Measurements from ENCODE around the gene ZHX3.
A peak's percentile ranks its signal among the peaks of the same experiment; 100 is the strongest.

DNA sequence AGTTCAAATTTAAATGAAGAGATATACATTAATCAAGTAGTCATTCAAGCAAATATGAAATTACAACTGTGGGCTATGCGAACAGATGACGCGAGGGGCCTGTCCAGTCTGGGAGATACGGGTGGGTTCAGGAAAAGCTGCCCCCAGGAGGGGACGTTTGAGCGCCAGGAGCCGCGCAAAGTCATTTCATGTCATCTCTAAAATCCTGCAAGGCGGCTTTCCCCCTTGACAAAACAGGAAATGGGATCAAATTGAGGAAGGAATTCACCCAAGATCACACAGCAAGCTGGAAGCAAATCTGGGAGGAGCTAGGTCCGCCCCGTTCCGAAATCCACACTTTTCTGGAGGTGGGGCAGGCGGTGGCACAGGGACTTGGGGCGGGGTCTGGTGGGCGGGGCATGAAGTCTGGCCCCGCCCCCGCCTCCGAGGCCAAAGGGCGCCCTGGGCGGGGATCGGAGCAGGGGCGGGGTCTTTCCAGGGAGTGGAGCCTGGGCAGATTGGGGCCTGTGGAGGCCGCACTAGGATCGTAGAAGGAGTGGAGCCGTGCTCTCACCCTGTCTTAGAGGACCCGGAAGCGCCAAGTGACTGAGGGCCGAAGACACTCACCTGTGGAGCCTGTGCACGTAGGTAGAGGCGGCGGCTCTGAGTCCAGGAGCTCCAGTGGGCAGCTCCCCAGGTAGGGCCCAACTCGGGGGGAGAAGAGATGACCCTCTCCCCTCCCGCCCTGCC, 23.0 kb upstream of the ZHX3 start, which contains the start of gene LPIN3:
- TF ChIP-seq ARNT (IDR thresholded peaks at IDR 0.05) (no peak), ZNF224 (CRISPR knock-in tag; IDR thresholded peaks at IDR 0.05) (no peak), GABPA (tag; conservative IDR thresholded peaks at IDR 0.05; ENCODE audit: low read depth) (peak; percentile 30; the same call in 1 of the 2 replicates), CBX2 (IDR thresholded peaks at IDR 0.05; ENCODE audit: insufficient read depth, low read length, poor library complexity, severe bottlenecking) (no peak), ZNF57 (CRISPR knock-in tag; IDR thresholded peaks at IDR 0.05) (no peak), FOS (IDR thresholded peaks at IDR 0.05; ENCODE audit: extremely low read depth, insufficient read length) (no peak), CBFB (CRISPR knock-in tag; IDR thresholded peaks at IDR 0.05) (no peak), YY1 (IDR thresholded peaks at IDR 0.05; ENCODE audit: borderline replicate concordance in 1 of 3, control insufficient read depth in 1 of 3, extremely low read depth in 1 of 3, insufficient read depth in 3 of 3, insufficient read length in 1 of 3, insufficient replicate concordance in 2 of 3, low read depth in 1 of 3, low read length in 2 of 3) (peak in 2 of 3 experiments; percentile 19 to 60), EP300 (IDR thresholded peaks at IDR 0.05; ENCODE audit: low read length) (0 out of 2 replicates have a peak, but pooled peaks have one; percentile 16), HNRNPLL (IDR thresholded peaks at IDR 0.05; ENCODE audit: low read depth, low read length, poor library complexity, severe bottlenecking) (no peak)
- TF ChIP-seq, protein P1, sequence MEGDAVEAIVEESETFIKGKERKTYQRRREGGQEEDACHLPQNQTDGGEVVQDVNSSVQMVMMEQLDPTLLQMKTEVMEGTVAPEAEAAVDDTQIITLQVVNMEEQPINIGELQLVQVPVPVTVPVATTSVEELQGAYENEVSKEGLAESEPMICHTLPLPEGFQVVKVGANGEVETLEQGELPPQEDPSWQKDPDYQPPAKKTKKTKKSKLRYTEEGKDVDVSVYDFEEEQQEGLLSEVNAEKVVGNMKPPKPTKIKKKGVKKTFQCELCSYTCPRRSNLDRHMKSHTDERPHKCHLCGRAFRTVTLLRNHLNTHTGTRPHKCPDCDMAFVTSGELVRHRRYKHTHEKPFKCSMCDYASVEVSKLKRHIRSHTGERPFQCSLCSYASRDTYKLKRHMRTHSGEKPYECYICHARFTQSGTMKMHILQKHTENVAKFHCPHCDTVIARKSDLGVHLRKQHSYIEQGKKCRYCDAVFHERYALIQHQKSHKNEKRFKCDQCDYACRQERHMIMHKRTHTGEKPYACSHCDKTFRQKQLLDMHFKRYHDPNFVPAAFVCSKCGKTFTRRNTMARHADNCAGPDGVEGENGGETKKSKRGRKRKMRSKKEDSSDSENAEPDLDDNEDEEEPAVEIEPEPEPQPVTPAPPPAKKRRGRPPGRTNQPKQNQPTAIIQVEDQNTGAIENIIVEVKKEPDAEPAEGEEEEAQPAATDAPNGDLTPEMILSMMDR (IDR thresholded peaks at IDR 0.05 in 2 of 3, conservative IDR thresholded peaks at IDR 0.05 in 1 of 3; ENCODE audit: insufficient read depth in 2 of 3, low read depth in 1 of 3, low read length in 3 of 3), result peak; percentile 3 to 86 (median 79); a peak in 5 of 6 replicates
- TF ChIP-seq, protein P2, sequence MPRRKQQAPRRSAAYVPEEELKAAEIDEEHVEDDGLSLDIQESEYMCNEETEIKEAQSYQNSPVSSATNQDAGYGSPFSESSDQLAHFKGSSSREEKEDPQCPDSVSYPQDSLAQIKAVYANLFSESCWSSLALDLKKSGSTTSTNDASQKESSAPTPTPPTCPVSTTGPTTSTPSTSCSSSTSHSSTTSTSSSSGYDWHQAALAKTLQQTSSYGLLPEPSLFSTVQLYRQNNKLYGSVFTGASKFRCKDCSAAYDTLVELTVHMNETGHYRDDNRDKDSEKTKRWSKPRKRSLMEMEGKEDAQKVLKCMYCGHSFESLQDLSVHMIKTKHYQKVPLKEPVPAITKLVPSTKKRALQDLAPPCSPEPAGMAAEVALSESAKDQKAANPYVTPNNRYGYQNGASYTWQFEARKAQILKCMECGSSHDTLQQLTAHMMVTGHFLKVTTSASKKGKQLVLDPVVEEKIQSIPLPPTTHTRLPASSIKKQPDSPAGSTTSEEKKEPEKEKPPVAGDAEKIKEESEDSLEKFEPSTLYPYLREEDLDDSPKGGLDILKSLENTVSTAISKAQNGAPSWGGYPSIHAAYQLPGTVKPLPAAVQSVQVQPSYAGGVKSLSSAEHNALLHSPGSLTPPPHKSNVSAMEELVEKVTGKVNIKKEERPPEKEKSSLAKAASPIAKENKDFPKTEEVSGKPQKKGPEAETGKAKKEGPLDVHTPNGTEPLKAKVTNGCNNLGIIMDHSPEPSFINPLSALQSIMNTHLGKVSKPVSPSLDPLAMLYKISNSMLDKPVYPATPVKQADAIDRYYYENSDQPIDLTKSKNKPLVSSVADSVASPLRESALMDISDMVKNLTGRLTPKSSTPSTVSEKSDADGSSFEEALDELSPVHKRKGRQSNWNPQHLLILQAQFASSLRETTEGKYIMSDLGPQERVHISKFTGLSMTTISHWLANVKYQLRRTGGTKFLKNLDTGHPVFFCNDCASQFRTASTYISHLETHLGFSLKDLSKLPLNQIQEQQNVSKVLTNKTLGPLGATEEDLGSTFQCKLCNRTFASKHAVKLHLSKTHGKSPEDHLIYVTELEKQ (CRISPR knock-in tag; IDR thresholded peaks at IDR 0.05), result no peak
